ENCODE results near the gene PDCD10.

The PDCD10 gene

GRCh38 chr3:167694121-167694520, 40.6 kb downstream of the PDCD10 start:
- Mint-ChIP-seq H3K4me3 (no peak overlapping the region), H3K27me3 (no peaks in the 10 kb centered on the region), H3K4me1 (ENCODE audit: low read depth in 2 of 2) (peaks cover 13 to 29% of the 10 kb centered on the region in 2 donors), H3K36me3 (ENCODE audit: insufficient read depth) (peaks cover 37% of the 10 kb centered on the region), H3K9me3 (no peaks in the 10 kb centered on the region), H3K27ac (peak overlapping the region; percentile 16 to 70)
- no peak for ATAC-seq (replicated peaks)
- no peak for DNase-seq

- peak; percentile 15 to 18 (median 17) for DNase-seq
- H3K4me3 Mint-ChIP-seq = peak overlapping the region in 1 of 2 donors; percentile 15
- peaks cover 13 to 25% of the 10 kb centered on the region in 2 donors for H3K4me1 Mint-ChIP-seq (ENCODE audit: low read depth in 2 of 2)
- H3K9me3 Mint-ChIP-seq = no peaks in the 10 kb centered on the region
- H3K27me3 Mint-ChIP-seq = no peaks in the 10 kb centered on the region
- peak; percentile 98 for ATAC-seq (replicated peaks)
- H3K36me3 Mint-ChIP-seq (ENCODE audit: insufficient read depth) = peaks cover 41% of the 10 kb centered on the region
- peak overlapping the region; percentile 80 to 91 for H3K27ac Mint-ChIP-seq
These were observed 43.3 kb downstream of the PDCD10 start for GRCh38 chr3:167691366-167691765.

GRCh38 chr3:167684388-167684993, 50.2 kb downstream of the PDCD10 start:
- ATAC-seq (replicated peaks) = peak; percentile 81
- no peak overlapping the region for H3K27ac Mint-ChIP-seq
- no peak overlapping the region for H3K4me3 Mint-ChIP-seq
- peaks cover 14% of the 10 kb centered on the region for H3K36me3 Mint-ChIP-seq (ENCODE audit: insufficient read depth)
- peaks cover 0 to 4% of the 10 kb centered on the region in 2 donors for H3K4me1 Mint-ChIP-seq (ENCODE audit: low read depth in 2 of 2)
- H3K27me3 Mint-ChIP-seq = no peaks in the 10 kb centered on the region
- no peaks in the 10 kb centered on the region for H3K9me3 Mint-ChIP-seq
- peak; percentile 53 to 65 (median 62) for DNase-seq

GRCh38 chr3:167679526-167679925, 55.2 kb downstream of the PDCD10 start:
- H3K9me3 Mint-ChIP-seq = peaks cover 0 to 2% of the 10 kb centered on the region in 2 donors
- H3K36me3 Mint-ChIP-seq (ENCODE audit: insufficient read depth) = peaks cover 7% of the 10 kb centered on the region
- peaks cover 0 to 5% of the 10 kb centered on the region in 2 donors for H3K4me1 Mint-ChIP-seq (ENCODE audit: low read depth in 2 of 2)
- no peak overlapping the region for H3K27ac Mint-ChIP-seq
- DNase-seq = no peak
- H3K27me3 Mint-ChIP-seq = no peaks in the 10 kb centered on the region
- no peak overlapping the region for H3K4me3 Mint-ChIP-seq
- no peak for ATAC-seq (replicated peaks)

GRCh38 chr3:167675848-167676247, 58.8 kb downstream of the PDCD10 start:
- Mint-ChIP-seq H3K9me3 (peaks cover 0 to 2% of the 10 kb centered on the region in 2 donors), H3K27me3 (no peaks in the 10 kb centered on the region), H3K36me3 (ENCODE audit: insufficient read depth) (peaks cover 7% of the 10 kb centered on the region), H3K27ac (no peak overlapping the region), H3K4me3 (no peak overlapping the region), H3K4me1 (ENCODE audit: low read depth in 2 of 2) (peaks cover 0 to 7% of the 10 kb centered on the region in 2 donors)
- DNase-seq (no peak), ATAC-seq (replicated peaks) (no peak)

- Mint-ChIP-seq H3K27me3 (no peaks in the 10 kb centered on the region), H3K4me3 (no peak overlapping the region), H3K4me1 (ENCODE audit: low read depth in 2 of 2) (peaks cover 0 to 7% of the 10 kb centered on the region in 2 donors), H3K9me3 (peaks cover 0 to 2% of the 10 kb centered on the region in 2 donors), H3K27ac (no peak overlapping the region), H3K36me3 (ENCODE audit: insufficient read depth) (peaks cover 3% of the 10 kb centered on the region)
- DNase-seq (no peak), ATAC-seq (replicated peaks) (no peak)
These were observed 61.5 kb downstream of the PDCD10 start for GRCh38 chr3:167673221-167673620.

- peaks cover 0 to 5% of the 10 kb centered on the region in 2 donors for H3K4me1 Mint-ChIP-seq (ENCODE audit: low read depth in 2 of 2)
- no peaks in the 10 kb centered on the region for H3K27me3 Mint-ChIP-seq
- H3K36me3 Mint-ChIP-seq (ENCODE audit: insufficient read depth) = peaks cover 1% of the 10 kb centered on the region
- DNase-seq = no peak
- ATAC-seq (replicated peaks) = no peak
- peaks cover 0 to 2% of the 10 kb centered on the region in 2 donors for H3K9me3 Mint-ChIP-seq
- no peak overlapping the region for H3K27ac Mint-ChIP-seq
- no peak overlapping the region for H3K4me3 Mint-ChIP-seq
These were observed 62.7 kb downstream of the PDCD10 start for GRCh38 chr3:167671878-167672427.

- H3K27me3 Mint-ChIP-seq = no peaks in the 10 kb centered on the region
- H3K4me3 Mint-ChIP-seq = no peak overlapping the region
- H3K9me3 Mint-ChIP-seq = peaks cover 0 to 2% of the 10 kb centered on the region in 2 donors
- peaks cover 0 to 4% of the 10 kb centered on the region in 2 donors for H3K4me1 Mint-ChIP-seq (ENCODE audit: low read depth in 2 of 2)
- H3K27ac Mint-ChIP-seq = no peak overlapping the region
- no peak for DNase-seq
- no peaks in the 10 kb centered on the region for H3K36me3 Mint-ChIP-seq (ENCODE audit: insufficient read depth)
- no peak for ATAC-seq (replicated peaks)
These were observed 65.0 kb downstream of the PDCD10 start for GRCh38 chr3:167669699-167670098.

GRCh38 chr3:167668651-167669050, 66.0 kb downstream of the PDCD10 start:
- H3K27me3 Mint-ChIP-seq = no peaks in the 10 kb centered on the region

GRCh38 chr3:167666563-167666962, 68.1 kb downstream of the PDCD10 start:
- H3K27ac Mint-ChIP-seq = no peak overlapping the region
- no peak overlapping the region for H3K4me3 Mint-ChIP-seq
- no peaks in the 10 kb centered on the region for H3K4me1 Mint-ChIP-seq (ENCODE audit: low read depth in 2 of 2)
- ATAC-seq (replicated peaks) = no peak
- H3K36me3 Mint-ChIP-seq (ENCODE audit: insufficient read depth) = no peaks in the 10 kb centered on the region
- peaks cover 0 to 5% of the 10 kb centered on the region in 2 donors for H3K27me3 Mint-ChIP-seq
- H3K9me3 Mint-ChIP-seq = peaks cover 0 to 10% of the 10 kb centered on the region in 2 donors
- DNase-seq = no peak

More at GRCh38 chr3:167668651-167669050, 66.0 kb downstream of the PDCD10 start:
- no peak overlapping the region for H3K27ac Mint-ChIP-seq
- DNase-seq = no peak
- ATAC-seq (replicated peaks) = no peak
- no peaks in the 10 kb centered on the region for H3K36me3 Mint-ChIP-seq (ENCODE audit: insufficient read depth)
- H3K9me3 Mint-ChIP-seq = peaks cover 0 to 10% of the 10 kb centered on the region in 2 donors
- no peak overlapping the region for H3K4me3 Mint-ChIP-seq
- no peaks in the 10 kb centered on the region for H3K4me1 Mint-ChIP-seq (ENCODE audit: low read depth in 2 of 2)

- ATAC-seq (replicated peaks) (no peak), DNase-seq (no peak)
- H3K4me1 Mint-ChIP-seq (ENCODE audit: low read depth in 2 of 2) = no peaks in the 10 kb centered on the region
- no peak overlapping the region for H3K4me3 Mint-ChIP-seq
- no peak overlapping the region for H3K27ac Mint-ChIP-seq
- no peaks in the 10 kb centered on the region for H3K36me3 Mint-ChIP-seq (ENCODE audit: insufficient read depth)
- H3K9me3 Mint-ChIP-seq = peaks cover 0 to 10% of the 10 kb centered on the region in 2 donors
- H3K27me3 Mint-ChIP-seq = peaks cover 0 to 13% of the 10 kb centered on the region in 2 donors
These were observed 71.7 kb downstream of the PDCD10 start for GRCh38 chr3:167662919-167663400.

- Mint-ChIP-seq H3K27ac (no peak overlapping the region), H3K4me1 (ENCODE audit: low read depth in 2 of 2) (no peaks in the 10 kb centered on the region), H3K36me3 (ENCODE audit: insufficient read depth) (peaks cover 3% of the 10 kb centered on the region), H3K9me3 (no peaks in the 10 kb centered on the region), H3K4me3 (no peak overlapping the region), H3K27me3 (peaks cover 0 to 18% of the 10 kb centered on the region in 2 donors)
- DNase-seq (no peak), ATAC-seq (replicated peaks) (no peak)
These were observed 76.9 kb downstream of the PDCD10 start for GRCh38 chr3:167657684-167658225.

GRCh38 chr3:167656821-167657220, 77.9 kb downstream of the PDCD10 start:
- H3K4me1 Mint-ChIP-seq (ENCODE audit: low read depth in 2 of 2) = no peaks in the 10 kb centered on the region
- H3K27me3 Mint-ChIP-seq = peaks cover 0 to 16% of the 10 kb centered on the region in 2 donors
- no peaks in the 10 kb centered on the region for H3K9me3 Mint-ChIP-seq

GRCh38 chr3:167653760-167654159, 80.9 kb downstream of the PDCD10 start, which contains the start of gene WDR49:
WDR49 (minus strand) TSS chr3:167653942; CDS start chr3:167653425, 517 bp downstream.
- H3K36me3 Mint-ChIP-seq (ENCODE audit: insufficient read depth) = peaks cover 3% of the 10 kb centered on the region
- ATAC-seq (replicated peaks) (no peak), DNase-seq (no peak)
- no peak within 1 kb of the TSS for H3K27ac Mint-ChIP-seq
- no peak within 1 kb of the TSS for H3K4me3 Mint-ChIP-seq
- H3K27me3 Mint-ChIP-seq = peaks cover 0 to 6% of the 10 kb centered on the region in 2 donors
- H3K4me1 Mint-ChIP-seq (ENCODE audit: low read depth in 2 of 2) = peaks cover 7 to 13% of the 10 kb centered on the region in 2 donors
- no peaks in the 10 kb centered on the region for H3K9me3 Mint-ChIP-seq

More at GRCh38 chr3:167656821-167657220, 77.9 kb downstream of the PDCD10 start:
- H3K4me3 Mint-ChIP-seq = no peak overlapping the region
- H3K27ac Mint-ChIP-seq = no peak overlapping the region
- no peak for DNase-seq
- no peak for ATAC-seq (replicated peaks)
- H3K36me3 Mint-ChIP-seq (ENCODE audit: insufficient read depth) = peaks cover 3% of the 10 kb centered on the region
